NCI-H774 (cell line): ENCODE data around the gene ACACA.

Experiments
- DNase-seq: peaks from one replicate; lab custom pipeline; 2025; lab: John Stamatoyannopoulos, UW

ACACA gene

DNA sequence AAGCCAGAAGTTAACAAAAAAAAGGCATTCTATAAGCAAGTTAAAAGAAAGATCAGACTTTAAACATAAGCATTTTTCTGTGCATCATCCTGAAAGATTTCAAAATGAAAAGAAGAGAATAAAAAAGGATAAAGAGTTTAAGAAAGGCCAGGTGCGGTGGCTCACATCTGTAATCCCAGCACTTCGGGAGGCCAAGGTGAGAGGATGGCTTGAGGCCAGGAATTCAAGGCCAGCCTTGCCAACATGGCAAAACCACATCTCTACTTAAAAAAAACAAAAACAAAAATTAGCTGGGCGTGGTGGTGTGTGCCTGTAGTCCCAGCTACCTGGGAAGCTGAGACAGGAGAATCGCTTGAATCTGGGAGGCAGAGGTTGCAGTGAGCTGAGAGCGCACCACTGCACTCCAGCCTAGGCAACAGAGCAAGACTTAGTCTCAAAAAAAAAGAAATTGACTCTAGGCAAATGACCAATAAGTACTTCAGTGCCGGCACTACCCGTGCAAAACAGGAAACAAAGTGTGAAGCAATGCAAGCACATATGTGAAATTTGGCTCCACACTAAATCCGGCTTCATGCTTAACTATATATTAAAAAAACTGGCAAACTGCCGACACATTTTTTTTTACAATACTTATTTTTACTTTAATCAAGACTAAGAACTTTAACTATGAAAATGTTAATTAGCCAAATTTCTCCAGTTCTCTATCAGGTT lies 114.1 kb downstream of the ACACA start:
- no peak for DNase-seq

DNA sequence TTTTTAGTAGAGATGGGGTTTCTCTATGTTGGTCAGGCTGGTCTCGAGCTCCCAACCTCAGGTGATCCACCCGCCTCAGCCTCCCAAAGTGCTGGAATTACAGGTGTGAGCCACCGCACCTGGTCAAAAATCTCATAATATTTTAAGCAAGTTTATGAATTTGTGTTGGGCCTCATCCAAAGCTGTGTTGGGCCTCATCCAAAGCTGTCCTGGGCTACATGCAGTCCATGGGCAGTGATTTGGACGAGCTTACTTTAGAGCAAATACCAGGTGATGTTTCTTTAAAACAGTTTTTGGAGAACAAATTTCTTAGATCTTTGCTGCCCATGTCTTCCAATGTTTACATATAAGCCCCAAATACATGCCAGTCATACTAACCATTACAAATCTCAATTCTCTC lies 115.3 kb downstream of the ACACA start:
- no peak for DNase-seq

DNA sequence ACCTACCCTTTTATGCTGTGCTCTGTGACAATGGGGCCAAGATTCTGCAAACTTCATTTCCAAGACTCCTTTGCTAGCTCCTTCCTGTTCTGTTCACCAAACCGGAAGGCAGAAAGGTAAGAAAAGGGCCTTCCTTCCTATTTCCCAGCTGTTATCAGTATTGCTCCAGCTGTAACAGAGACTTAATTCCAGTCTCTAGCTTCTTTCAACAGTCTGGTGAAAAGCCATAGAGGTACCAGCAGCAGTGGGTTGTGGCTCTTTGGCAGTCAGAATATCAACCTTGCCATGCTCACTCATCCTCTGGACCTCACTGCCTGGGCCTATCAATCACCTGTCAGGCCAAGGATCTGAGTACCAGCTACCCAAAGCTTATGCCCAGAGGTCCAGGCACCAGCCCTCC lies 120.2 kb downstream of the ACACA start:
- DNase-seq: no peak

DNA sequence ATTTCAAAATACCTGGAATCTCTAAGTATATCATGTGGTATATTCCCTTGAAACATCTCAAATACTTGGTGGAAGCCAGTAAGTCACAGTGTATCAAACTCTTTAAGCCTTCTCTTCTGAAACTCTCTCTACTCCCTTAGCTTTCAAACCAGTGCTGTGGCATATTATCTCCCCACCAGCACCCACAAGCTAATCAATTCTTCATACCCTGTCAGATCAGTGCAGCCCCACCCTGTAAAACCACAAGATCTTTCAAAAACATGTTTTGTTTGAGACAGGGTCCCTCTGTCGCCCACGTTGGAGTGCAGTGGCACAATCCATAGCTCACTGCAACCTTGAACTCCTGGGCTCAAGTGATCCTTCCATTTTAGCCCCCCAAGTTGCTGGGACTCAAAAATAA lies 122.4 kb downstream of the ACACA start:
- no peak for DNase-seq

DNA sequence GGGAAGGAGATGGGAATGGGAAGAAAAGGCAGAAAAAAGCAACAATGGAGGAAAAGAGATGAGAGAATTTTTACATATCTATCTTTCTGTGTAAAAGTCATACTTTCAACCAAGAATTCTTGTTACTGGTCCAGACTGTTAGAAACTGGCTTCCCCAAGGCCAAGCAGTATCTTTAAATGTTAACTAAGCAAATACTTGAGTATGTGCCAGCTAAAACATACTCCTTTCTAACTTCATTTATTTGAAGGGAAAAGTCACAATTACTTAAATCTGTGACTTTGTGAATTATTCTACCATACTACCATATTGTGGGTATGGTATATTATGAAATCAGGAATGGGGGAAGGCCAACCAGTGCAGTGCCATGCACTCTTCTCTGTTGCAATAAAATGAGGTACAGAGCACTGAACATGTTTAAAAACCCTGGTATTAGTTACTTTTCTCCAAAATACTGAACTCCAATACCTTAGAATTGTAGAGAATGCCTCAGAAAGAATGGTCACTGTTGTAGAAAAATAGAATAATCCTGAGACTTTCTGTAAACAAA lies 123.1 kb downstream of the ACACA start:
- DNase-seq: no peak

DNA sequence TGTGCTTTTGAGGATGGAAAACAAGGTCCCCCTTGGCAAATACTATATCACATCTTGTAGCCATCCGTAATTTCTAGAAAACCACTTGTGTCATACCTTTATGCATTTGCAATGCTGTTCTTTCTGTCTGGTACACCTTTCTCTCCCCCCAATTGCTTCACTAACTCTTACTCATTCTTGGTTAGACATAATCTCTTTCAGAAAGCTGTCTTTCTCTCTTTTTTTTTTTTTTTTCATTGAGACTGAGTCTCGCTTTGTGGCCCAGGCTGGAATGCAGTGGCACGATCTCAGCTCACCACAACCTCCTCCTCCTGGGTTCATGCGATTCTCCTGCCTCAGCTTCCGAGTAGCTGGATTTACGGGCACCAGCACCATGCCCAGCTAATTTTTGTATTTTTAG lies 125.8 kb downstream of the ACACA start:
- no peak for DNase-seq

DNA sequence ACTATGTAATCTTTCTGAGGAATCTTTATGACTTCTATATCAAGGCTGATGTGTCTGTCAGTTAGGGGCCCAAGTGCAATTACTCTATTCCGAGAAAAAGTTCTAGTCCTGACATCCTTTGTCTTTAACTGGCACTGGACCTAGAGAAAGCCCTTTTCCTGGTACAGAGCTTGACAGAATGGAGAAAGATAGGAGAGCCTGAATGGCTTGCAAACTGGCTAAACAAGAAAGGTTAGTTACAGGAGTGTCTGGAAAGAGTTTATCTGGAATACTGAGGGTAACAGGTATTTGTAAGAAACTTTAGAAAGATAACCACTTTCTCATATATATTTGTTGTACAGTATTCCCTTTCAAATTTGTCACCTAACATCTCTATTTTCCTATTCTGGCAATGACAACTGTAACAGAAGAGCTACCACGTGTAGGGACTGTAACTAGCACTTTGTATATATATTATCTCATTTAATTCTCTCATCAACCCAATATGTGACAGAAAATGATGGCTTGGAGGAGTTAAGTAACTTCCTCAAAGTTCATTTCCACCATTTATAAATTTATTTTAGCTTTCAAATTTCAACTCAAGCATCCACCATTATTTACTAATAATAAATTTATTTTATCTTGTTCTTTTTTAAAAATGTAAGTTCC lies 128.3 kb downstream of the ACACA start:
- DNase-seq: no peak

DNA sequence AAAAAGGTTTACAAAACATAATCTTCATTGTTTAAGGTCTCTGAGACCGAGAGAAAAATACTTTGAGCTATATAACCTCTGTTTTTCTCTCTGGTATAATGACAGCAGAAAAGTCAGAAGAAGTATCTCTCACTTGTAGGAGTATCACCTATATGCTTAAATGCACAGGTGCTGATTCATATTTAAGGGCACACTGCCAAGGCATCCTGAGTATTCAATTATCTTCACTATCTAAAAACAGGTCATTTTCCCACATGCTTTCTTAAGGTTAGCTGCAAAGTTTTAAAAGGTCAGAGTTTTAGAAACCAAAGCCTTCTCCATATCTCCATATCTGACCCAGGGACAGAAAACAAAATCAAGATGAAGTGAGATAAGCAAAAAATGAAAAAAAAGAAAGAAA lies 130.2 kb downstream of the ACACA start:
- no peak for DNase-seq

DNA sequence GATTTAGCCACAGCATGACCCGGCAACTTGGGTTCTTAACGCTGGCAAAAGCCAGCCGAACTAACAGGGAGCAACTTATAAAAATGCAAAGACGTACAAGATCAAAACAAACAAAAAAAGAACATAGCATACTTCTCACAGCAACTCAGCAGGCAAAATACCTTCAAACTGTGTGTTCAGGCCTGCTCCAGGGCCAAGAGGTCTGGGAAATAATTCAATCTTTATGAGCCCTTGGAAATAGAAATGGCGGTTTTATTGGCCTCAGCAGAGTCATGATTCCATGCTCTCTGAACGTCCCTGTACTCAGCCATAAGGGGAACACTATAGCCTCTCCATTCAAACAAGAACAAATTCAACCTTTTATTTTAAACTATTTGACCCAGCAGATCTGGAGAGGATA lies 132.2 kb downstream of the ACACA start:
- no peak for DNase-seq

DNA sequence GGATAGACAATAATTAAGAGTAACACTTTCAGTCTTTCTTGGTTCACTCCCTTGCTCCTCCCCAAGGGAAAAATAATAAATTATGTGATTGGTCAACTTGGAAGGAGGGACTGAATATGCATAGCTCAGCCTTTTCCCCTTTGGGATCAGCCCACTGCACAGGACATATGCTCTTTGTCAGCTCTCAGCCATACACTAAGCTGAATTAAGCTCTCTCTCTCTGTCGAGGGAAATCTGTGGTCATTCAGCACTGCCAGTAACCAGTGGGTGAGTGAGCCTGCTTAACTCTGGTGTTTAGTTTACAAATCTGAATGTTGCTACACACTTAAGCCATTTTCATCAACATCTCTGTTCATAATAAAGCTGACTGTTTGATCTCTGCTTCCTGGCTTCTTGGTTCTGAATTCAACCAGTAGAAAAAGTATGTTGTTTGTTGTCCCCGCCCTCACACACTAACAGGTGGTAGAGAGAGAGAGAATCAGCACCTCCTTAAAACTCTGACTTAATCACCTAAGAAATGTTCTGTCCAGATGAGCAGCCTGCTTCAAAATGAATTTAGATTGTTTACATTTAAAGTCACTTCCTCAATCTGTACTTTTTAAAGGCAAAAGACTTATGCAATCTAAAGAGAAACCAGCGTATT lies 133.1 kb downstream of the ACACA start:
- DNase-seq: no peak

DNA sequence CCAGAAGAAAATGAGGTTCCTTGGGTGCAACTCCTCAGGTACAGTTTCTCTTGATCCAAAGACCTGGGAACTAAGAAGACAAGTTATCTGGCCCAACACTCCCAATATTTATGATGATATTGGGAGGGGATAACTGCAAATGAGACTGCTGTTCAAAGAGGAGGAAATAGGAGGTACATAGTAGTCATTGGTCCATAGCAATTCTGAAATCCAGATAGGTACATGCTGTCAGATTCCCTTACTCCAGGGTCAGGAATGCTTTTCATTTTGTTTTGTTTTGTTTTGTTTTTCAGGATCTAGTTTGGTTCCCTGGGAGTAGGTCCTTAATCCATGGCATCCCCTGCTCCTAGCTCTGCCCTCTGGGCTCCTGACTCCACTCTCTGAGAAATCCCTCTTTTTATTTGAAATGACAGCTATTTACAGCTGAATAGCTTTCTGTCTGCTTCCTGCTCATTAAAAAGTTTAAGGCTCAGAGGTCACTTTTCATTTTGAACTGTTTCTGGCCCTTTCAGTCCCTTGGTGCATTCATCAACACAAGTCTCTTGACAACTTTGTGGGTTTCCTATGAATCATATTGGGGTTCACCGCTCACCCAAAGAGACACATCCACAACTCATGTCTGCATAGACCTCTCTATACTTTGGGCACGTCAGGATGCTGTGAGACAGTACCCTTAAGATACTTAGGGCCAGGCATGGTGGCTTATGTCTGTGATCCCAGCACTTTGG lies 141.0 kb downstream of the ACACA start:
- no peak for DNase-seq

DNA sequence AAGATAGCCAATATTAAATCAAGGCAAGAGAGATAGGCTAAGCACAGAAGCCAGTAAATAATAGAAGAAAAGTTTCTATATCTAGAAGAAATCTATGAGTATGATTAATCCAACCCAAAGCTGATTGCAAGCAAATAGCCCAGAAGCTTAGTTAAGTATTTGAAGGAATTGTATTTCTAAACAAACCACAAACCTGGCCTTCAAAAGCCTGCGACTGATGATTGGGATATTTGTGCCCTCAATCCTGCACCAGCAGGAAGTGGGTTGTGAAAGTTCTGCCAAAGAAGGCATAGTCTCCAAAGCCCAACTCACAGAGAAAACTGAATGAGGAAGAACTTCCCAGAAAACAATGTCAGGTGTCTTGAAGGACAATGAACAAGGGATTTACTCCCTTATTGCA lies 145.3 kb downstream of the ACACA start:
- DNase-seq: no peak

DNA sequence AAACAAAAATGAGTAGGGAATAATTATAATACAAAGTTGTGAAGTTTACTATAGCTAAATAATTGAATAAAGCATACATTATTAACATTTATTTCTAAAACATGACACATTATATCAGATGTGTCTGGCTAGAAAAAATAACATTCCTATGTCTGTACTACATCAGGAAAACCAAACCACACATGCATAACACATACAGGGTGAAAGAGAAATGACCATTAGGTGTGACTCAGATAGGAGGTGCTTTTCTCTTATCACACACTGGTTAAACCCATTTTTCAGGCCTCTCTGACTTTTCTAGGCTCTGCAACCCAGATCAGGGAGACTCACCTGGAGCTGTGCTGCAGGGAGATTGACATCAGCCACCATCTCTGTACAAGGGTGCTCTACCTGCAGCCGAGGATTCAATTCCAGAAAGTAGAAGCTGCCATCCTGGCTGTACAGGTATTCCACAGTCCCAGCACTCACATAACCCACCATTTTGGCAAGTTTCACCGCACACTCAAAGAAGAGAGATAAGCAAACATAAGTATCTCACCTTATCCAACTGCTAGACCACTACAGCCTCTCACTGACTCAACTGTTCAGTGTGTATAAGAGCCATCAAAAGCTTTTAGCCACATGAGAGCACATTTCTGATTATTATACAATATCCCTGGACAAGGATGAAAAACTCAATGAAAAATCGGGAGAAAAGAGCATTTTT lies 147.5 kb downstream of the ACACA start:
- DNase-seq: no peak

DNA sequence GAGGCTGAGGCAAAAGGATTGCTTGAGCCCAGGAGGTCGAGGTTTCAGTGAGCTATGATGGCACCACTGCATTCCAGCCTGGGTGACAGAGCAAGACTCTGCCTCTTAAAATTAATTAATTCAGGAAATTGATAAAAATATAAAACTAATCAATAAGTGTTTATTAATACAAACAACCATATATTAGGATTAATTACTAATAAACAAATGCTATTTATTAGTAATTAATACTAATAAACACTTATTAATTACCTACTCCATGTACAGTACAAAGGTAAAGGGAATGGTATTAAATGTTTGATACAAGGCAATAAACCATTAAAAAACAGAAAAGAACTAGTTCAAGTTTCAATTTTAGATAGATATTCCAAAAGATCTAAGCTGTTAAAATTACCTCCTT lies 150.0 kb downstream of the ACACA start:
- no peak for DNase-seq

DNA sequence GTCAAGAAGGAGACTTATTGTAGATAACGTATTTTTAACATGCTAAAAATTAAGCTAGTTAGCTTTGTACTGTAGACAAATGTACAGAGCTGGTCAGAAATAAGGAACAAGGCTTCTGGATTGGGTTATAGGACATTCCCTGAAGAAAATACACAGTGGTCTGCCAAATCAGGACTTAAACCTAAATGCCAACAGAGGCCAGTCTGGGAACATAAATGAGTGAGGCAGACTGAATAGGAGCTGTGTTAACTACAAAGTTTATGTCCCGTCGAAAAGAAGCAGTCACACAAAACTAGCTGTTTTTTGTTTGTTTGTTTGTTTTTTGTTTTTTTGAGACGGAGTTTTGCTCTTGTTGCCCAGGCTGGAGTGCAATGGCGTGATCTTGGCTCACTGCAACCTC lies 151.2 kb downstream of the ACACA start:
- DNase-seq: no peak

DNA sequence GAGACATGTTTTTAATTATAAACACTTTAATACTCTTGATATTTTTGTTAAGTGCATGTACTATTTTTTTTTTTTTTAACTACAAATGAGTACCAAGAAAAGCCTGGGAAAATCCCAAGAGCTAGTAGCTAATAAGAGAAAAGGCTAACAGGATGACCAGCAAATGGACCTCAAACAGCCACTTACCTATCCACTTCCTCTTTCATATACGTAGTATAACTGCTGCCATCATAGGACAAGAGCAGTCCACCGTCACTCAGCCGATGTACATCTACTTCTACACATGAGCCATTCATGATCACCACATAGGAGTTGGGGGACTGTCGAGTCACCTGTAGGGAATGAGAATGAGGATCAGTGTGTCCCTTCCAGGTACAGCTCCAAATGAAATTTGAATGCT lies 158.8 kb downstream of the ACACA start:
- DNase-seq: no peak

DNA sequence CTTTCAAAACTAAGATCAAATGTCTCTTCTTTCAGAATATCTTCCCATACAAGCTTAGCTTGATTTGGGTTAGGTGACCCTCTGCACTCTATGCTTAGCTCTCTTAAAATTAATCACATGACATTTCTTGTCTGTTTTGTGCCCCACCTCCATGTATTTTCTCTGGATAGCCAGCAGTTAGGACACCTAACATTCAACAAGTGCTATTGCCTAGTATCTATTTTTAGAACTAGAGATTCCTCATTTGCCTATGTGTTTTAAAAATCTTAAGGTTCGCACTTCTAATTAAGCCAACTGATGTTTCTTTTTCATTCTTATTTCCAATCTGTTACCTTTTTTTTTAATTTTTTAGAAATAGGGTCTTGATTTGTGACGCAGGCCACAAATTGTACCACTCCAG lies 160.6 kb downstream of the ACACA start:
- no peak for DNase-seq

DNA sequence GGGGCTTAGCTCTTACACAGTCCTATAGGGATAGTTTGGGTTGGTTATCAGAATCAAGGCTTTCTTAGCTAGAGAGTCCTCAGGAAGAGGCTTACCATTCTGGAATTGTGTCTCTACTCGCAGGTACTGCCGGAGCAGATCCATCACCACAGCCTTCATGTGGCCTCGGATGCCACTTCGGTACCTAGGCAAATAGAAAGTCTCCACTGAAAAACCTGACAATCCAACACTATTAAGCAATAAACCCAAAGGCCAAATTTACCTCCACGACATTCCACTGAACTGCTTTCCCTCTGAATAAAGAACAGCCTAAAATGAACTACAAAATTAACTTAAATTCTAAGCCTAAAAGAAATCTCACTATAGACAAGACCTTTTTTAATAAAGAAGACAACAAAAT lies 166.3 kb downstream of the ACACA start:
- DNase-seq: no peak

DNA sequence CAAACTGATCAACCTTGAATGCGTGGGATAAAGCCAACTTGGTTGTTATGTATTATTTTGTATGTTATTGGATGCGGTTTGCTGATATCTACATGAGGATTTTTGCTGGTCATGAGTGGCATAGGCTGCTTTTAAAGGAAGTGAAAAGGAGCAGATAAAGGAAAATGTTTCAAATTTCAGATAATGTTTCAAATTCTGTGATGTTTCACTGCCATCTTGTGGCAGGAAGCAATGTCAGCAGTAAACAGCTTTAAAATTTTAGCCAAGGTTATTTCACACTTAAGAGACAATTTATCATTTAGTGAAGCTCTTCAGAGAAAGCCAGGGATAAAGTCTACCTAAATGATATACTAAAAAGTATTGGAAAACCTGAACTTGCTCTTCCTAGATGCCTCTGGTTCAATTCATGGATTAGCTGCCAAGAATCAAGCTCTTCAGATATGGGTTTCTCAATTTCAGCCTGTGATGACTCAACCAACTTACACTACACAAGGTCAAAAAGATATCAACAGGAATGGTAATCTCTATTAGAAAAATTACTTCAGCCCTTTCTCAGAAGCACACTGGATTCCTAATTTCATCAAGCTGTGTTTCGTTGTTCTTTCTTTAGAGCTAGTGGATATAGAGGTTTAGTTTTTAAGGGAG lies 166.8 kb downstream of the ACACA start:
- no peak for DNase-seq

DNA sequence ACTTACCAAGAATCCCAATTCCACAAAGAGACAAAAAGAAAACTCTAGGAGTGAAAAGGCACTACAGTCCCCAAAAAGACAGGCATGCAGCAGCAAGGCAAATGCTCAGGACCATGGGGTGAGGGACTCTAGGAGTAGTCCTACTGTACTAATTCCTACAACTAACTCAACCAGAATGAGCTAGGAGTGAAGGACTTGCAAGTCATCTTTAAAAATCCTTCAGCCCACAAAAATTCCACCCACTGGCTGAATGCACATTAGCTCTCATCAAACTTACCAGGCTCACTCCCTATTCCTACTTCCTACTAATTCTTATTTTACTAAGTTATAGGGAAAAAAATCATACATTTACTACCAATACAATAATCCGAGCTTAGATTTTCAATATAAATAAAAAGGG lies 172.5 kb downstream of the ACACA start:
- no peak for DNase-seq

DNA sequence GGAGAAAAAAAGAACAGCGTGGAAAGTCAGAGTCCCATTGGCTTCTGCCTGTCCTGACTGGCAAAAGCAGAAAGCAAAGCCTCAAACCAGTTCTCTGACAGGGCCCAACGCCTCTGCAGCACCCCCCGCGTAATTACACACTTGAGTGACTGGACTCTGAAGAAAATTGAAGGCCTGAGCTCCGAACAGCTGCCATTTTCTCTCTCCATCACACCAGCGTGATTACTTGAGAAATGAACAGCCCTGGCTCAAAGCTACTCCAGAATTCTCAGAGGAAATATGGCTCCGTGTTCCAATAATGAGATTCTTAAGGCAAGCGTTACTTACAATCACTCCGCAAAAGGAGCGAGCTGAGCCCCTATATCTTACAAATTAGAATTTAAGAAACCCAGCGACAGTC lies 173.6 kb downstream of the ACACA start:
- no peak for DNase-seq

DNA sequence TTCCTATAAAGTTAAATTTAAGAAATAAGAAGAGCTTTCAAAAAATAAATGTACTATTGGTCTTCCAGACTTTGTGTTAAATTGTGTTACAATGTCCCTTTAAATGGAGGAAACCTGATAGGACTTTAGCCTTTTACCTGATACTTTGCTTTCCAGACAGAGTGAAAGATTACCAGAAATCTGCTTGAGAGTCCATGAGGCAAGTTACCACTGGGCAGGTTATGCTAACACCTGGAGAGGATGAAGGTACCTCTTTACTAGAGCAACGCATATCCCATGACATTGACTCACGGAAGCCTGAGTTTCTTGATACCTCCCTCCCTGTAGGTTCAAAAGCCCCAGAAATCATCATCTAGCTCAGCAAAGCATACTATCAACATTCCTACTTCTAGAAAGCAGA lies 174.7 kb downstream of the ACACA start:
- DNase-seq: no peak
